Measurements from ENCODE around the gene IFT25.
A peak's percentile ranks its signal among the peaks of the same experiment; 100 is the strongest.

Gene IFT25

DNA sequence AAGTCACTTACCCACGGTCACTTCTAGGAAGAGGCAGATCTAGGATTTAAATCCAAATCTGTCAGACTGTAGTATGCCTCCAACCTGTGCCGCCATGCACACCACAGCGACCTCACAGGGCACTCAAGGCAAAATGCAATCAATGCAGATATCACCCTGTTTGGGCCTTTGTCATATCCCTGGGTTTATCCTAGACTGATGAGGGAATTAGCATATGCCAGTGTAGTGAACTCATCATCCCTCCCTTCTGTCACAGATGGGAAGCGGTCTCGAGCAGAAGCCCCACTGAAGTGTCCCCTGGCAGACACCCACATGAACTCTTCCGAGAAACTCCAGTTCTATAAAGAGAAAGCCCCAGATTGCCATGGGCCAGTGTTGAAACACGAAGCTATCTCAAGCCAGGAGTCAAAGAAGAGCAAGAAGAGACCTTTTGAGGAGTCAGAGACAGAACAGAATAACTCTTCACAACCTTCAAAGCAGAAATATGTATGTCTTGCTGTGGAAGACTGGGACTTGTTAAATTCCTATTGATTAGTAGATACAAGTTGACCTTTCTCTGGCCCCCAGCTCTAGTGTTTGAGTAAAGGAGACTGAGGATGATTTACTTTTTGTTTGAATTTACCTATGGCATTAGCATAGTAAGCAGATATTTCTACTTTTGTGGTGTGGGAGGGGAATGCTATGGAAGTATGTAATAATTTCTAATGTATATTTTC, 22.1 kb upstream of the IFT25 start:
- no peak overlapping the region for H3K4me3 ChIP-seq (ENCODE audit: control insufficient read depth, low read depth, low read length)
- TF ChIP-seq, protein P1, sequence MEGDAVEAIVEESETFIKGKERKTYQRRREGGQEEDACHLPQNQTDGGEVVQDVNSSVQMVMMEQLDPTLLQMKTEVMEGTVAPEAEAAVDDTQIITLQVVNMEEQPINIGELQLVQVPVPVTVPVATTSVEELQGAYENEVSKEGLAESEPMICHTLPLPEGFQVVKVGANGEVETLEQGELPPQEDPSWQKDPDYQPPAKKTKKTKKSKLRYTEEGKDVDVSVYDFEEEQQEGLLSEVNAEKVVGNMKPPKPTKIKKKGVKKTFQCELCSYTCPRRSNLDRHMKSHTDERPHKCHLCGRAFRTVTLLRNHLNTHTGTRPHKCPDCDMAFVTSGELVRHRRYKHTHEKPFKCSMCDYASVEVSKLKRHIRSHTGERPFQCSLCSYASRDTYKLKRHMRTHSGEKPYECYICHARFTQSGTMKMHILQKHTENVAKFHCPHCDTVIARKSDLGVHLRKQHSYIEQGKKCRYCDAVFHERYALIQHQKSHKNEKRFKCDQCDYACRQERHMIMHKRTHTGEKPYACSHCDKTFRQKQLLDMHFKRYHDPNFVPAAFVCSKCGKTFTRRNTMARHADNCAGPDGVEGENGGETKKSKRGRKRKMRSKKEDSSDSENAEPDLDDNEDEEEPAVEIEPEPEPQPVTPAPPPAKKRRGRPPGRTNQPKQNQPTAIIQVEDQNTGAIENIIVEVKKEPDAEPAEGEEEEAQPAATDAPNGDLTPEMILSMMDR (IDR thresholded peaks at IDR 0.05; ENCODE audit: control insufficient read depth, insufficient read depth, low read depth, low read length, missing control alignments), result no peak
- DNase-seq (ENCODE audit: low read depth), result no peak

DNA sequence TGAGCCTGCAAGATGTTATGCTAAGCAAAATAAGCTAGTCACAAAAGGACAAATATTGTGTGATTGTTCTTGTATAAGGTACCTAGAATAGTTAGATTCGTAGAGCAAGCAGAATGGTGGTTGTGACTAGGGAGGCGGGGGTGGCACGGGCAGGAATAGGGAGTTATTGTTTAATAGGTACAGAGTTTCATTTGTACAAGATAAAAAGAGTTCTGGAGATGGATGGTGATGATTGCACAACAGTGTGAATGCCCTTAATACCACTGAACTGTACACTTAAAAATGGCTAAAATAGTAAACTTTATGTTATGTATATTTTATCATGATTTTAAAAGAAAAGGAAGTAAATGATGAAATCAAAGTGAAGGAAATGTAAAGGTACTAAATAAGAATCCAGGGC, 21.3 kb upstream of the IFT25 start:
- no peak for DNase-seq (ENCODE audit: low read depth)
- no peak overlapping the region for H3K4me3 ChIP-seq (ENCODE audit: control insufficient read depth, low read depth, low read length)
- TF ChIP-seq, protein P1 (IDR thresholded peaks at IDR 0.05; ENCODE audit: control insufficient read depth, insufficient read depth, low read depth, low read length, missing control alignments), result no peak

DNA sequence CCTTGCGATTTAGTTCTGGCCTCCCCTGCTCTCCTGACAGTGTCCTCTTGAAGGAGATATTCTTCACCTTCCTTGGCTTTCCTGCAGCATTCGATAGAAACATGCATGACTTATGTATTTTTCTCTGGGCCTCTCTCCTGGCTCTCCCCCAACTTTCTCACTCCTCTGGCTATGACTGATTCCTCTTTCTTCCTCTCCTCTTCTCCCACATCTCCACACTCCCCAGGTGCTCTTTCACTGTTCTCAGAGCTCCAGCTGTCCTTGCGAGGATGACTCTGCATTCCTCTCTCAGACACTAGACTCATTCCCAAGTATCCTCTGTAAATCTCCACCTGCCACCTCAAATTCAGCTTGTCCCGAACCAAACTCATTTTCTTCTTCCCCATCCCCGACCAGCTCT, 18.6 kb upstream of the IFT25 start:
- TF ChIP-seq, protein P1 (IDR thresholded peaks at IDR 0.05; ENCODE audit: control insufficient read depth, insufficient read depth, low read depth, low read length, missing control alignments), result no peak
- DNase-seq (ENCODE audit: low read depth), result no peak
- H3K4me3 ChIP-seq (ENCODE audit: control insufficient read depth, low read depth, low read length), result no peak overlapping the region

- H3K4me3 ChIP-seq (ENCODE audit: control insufficient read depth, low read depth, low read length), result no peak overlapping the region
- DNase-seq (ENCODE audit: low read depth), result no peak
- TF ChIP-seq, protein P1 (IDR thresholded peaks at IDR 0.05; ENCODE audit: control insufficient read depth, insufficient read depth, low read depth, low read length, missing control alignments), result no peak
These were observed 18.0 kb upstream of the IFT25 start for GRCh38 chr1:53963460-53963859.

DNA sequence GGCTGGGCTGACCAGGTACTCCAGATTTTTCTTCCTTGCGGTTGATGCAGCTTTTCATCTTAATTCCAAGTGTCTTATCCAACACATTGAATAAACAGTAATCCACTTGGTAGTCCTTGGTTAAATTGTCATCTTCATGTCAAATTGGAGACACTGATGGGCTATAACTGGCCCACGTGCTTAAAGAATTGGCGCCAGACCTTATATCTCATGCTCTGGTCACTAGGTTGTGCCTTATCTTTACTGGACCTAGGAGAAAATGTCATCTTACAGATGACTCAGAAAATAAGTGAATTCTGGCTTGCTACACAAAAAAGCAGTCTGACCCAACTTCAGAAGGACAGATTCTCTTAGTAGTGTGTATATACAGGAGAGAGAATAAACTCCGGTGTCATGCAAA, 16.9 kb upstream of the IFT25 start:
- no peak overlapping the region for H3K4me3 ChIP-seq (ENCODE audit: control insufficient read depth, low read depth, low read length)
- TF ChIP-seq, protein P1 (IDR thresholded peaks at IDR 0.05; ENCODE audit: control insufficient read depth, insufficient read depth, low read depth, low read length, missing control alignments), result no peak
- no peak for DNase-seq (ENCODE audit: low read depth)

DNA sequence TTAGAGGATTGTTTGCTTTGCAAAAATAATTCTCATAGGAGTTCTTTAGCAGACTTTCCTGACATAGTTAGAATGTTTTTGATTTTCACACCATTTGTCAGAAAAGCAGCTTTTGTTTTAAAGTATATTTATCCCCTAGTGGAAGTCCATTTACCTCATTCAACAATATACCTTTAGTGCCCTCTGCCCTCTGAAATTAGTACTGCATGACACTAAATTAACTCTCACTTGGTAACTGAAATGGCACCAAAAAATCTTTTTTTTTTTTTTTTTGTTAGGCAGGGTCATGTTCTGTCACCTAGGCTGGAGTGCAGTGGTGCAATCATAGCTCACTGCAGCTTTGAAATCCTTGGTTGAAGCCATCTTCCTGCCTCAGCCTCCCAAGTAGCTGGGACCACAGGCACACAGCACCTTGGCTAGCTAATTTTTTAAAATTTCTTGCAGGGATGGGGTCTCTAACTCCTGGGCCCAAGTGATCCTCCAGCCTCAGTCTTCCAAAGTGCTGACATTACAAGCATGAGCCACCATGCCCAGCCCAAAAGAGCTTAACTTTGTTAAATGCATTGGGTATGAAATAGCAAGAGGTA, 14.3 kb upstream of the IFT25 start:
- no peak for DNase-seq (ENCODE audit: low read depth)
- H3K4me3 ChIP-seq (ENCODE audit: control insufficient read depth, low read depth, low read length), result no peak overlapping the region
- TF ChIP-seq, protein P1 (IDR thresholded peaks at IDR 0.05; ENCODE audit: control insufficient read depth, insufficient read depth, low read depth, low read length, missing control alignments), result peak; percentile 36
